Measurements from ENCODE around the gene CYSLTR2. TPM values are rescaled to one million over a fixed set of nuclear protein-coding genes. Genes with fewer than 3 reads are reported as not detected.

Gene CYSLTR2
- total RNA-seq, 1 experiment from 2014 or later, result not detected

DNA sequence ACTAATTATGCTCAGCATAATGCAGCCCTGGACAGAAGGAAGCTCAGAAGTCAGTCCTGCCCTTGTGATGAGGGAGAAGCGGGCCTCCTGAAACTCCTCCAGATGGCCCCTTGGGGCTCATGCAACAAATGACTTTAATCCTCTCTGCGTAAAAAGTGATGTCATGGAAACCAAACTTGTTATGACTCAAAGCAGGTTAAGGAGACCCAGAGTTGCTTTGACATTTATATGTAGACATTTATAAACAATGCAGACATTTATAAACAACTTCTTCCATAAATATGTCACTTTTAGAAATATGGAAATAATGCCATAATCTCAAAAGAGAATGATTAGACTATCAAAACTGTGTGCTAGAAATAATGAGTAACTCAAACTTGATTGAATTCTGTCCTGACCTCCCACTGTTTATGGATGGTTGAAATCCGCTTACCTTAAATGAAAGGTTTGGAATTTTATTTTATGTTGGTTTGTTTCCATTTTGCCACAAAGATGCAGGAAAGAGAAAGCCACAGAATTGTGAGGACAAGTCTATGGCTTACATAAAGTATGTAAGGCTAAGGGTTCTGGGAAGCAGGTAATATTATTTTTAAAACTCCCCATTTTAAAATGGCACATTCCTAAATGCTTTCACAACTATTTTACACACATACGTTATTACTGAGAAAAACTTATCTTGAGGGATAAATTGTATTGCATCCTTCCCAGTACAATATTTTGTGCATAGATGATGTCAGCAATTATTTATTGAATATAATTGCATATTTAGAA is 73.7 kb downstream of the CYSLTR2 start:
- H3K4me2 ChIP-seq (ENCODE audit: low read length), result no peak overlapping the region
- H3K4me1 ChIP-seq (ENCODE audit: insufficient read depth, low read length), result peaks cover 11% of the 10 kb centered on the region
- no peaks in the 10 kb centered on the region for H4K20me1 ChIP-seq (ENCODE audit: low read length)
- no peaks in the 10 kb centered on the region for H3K79me2 ChIP-seq (ENCODE audit: low read length)
- H3K36me3 ChIP-seq (ENCODE audit: low read depth, low read length), result no peaks in the 10 kb centered on the region
- H3K27me3 ChIP-seq (ENCODE audit: low read length), result no peaks in the 10 kb centered on the region
- H3K27ac ChIP-seq (ENCODE audit: low read length), result no peak overlapping the region
- no peaks in the 10 kb centered on the region for H3F3A ChIP-seq (ENCODE audit: low read length, unreplicated experiment)
- H2AFZ ChIP-seq (ENCODE audit: low read length), result no peak overlapping the region
- H3K9me2 ChIP-seq (replicated peaks; ENCODE audit: low read length), result no peaks in the 10 kb centered on the region
- no peaks in the 10 kb centered on the region for H3K9me3 ChIP-seq (ENCODE audit: low read length)
- DNase-seq (no peak), ATAC-seq (no peak)
- intact Hi-C loops (cut with micrococcal nuclease), result no loop called here
- ChIA-PET CTCF (no interaction called here), POLR2A (ENCODE audit: unreplicated experiment) (no interaction called here)
- BruUV-seq (replicated peaks), result no TSS peak
- no peak overlapping the region for H3K9ac ChIP-seq (ENCODE audit: low read length)
- no peak overlapping the region for H3K4me3 ChIP-seq (ENCODE audit: low read length)
- TF ChIP-seq EZH2phosphoT487 (IDR thresholded peaks at IDR 0.05; ENCODE audit: borderline replicate concordance, low read length) (no peak), EZH2 (IDR thresholded peaks at IDR 0.05; ENCODE audit: low read length, unreplicated experiment) (no peak)
- TF ChIP-seq, protein P1, sequence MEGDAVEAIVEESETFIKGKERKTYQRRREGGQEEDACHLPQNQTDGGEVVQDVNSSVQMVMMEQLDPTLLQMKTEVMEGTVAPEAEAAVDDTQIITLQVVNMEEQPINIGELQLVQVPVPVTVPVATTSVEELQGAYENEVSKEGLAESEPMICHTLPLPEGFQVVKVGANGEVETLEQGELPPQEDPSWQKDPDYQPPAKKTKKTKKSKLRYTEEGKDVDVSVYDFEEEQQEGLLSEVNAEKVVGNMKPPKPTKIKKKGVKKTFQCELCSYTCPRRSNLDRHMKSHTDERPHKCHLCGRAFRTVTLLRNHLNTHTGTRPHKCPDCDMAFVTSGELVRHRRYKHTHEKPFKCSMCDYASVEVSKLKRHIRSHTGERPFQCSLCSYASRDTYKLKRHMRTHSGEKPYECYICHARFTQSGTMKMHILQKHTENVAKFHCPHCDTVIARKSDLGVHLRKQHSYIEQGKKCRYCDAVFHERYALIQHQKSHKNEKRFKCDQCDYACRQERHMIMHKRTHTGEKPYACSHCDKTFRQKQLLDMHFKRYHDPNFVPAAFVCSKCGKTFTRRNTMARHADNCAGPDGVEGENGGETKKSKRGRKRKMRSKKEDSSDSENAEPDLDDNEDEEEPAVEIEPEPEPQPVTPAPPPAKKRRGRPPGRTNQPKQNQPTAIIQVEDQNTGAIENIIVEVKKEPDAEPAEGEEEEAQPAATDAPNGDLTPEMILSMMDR (conservative IDR thresholded peaks at IDR 0.05; ENCODE audit: low read depth, low read length), result no peak

DNA sequence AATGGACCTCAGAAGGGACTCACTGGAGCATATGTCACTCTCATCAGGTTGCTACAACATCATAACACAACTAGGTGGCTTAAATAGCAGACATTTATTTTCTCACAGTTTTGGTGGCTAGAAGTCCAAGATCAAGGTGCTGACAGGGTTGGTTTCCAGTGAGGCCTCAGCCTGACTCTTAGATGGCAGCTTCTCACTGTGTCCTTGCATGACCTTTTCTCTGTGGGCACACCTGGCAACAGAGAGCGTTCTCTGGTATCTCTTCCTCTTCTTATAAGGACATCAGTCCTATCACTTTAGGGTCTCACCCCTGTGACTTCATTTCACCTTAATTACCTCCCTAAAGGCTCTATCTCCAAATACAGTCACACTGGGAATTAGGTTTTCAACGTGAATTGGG is 74.5 kb downstream of the CYSLTR2 start:
- no peak overlapping the region for H3K27ac ChIP-seq (ENCODE audit: low read length)
- no peaks in the 10 kb centered on the region for H3K9me2 ChIP-seq (replicated peaks; ENCODE audit: low read length)
- TF ChIP-seq EZH2phosphoT487 (IDR thresholded peaks at IDR 0.05; ENCODE audit: borderline replicate concordance, low read length) (no peak), EZH2 (IDR thresholded peaks at IDR 0.05; ENCODE audit: low read length, unreplicated experiment) (no peak)
- TF ChIP-seq, protein P1 (conservative IDR thresholded peaks at IDR 0.05; ENCODE audit: low read depth, low read length), result no peak
- no peak for ATAC-seq
- no peaks in the 10 kb centered on the region for H3K36me3 ChIP-seq (ENCODE audit: low read depth, low read length)
- H4K20me1 ChIP-seq (ENCODE audit: low read length), result no peaks in the 10 kb centered on the region
- POLR2A ChIA-PET (ENCODE audit: unreplicated experiment), result no interaction called here
- DNase-seq, result no peak
- H3K4me1 ChIP-seq (ENCODE audit: insufficient read depth, low read length), result peaks cover 11% of the 10 kb centered on the region
- H3K79me2 ChIP-seq (ENCODE audit: low read length), result no peaks in the 10 kb centered on the region
- H3K9me3 ChIP-seq (ENCODE audit: low read length), result no peaks in the 10 kb centered on the region
- no peak overlapping the region for H2AFZ ChIP-seq (ENCODE audit: low read length)
- no peak overlapping the region for H3K9ac ChIP-seq (ENCODE audit: low read length)
- BruUV-seq (replicated peaks), result no TSS peak
- no peaks in the 10 kb centered on the region for H3K27me3 ChIP-seq (ENCODE audit: low read length)
- H3F3A ChIP-seq (ENCODE audit: low read length, unreplicated experiment), result no peaks in the 10 kb centered on the region
- no peak overlapping the region for H3K4me2 ChIP-seq (ENCODE audit: low read length)
- H3K4me3 ChIP-seq (ENCODE audit: low read length), result no peak overlapping the region
- CTCF ChIA-PET, result no interaction called here
- intact Hi-C loops (cut with micrococcal nuclease), result no loop called here

DNA sequence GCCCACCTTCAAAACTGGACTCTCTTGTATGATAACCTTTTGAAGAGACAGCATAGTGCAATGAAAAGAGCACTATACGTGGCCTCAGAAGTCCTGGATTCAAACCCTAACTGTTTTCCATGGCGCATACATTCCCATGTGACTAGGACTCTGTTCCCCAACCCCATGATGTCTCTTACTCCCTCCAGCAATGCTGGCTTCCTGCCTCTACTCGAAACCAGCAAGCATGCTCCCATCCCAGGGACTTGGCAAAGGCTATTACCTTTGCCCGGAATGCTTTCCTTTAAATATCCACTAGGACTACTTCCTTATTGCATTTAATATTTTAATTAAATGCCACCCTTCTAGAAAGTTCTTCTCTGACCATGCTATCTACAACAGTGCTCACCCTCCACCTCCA is 75.1 kb downstream of the CYSLTR2 start:
- Histone ChIP-seq H3K4me3 (ENCODE audit: low read length) (no peak overlapping the region), H4K20me1 (ENCODE audit: low read length) (no peaks in the 10 kb centered on the region), H3K36me3 (ENCODE audit: low read depth, low read length) (no peaks in the 10 kb centered on the region), H3K9me2 (replicated peaks; ENCODE audit: low read length) (no peaks in the 10 kb centered on the region), H3K4me1 (ENCODE audit: insufficient read depth, low read length) (peaks cover 11% of the 10 kb centered on the region), H3K27me3 (ENCODE audit: low read length) (no peaks in the 10 kb centered on the region), H2AFZ (ENCODE audit: low read length) (no peak overlapping the region), H3F3A (ENCODE audit: low read length, unreplicated experiment) (no peaks in the 10 kb centered on the region), H3K4me2 (ENCODE audit: low read length) (no peak overlapping the region), H3K79me2 (ENCODE audit: low read length) (no peaks in the 10 kb centered on the region), H3K27ac (ENCODE audit: low read length) (no peak overlapping the region), H3K9ac (ENCODE audit: low read length) (no peak overlapping the region), H3K9me3 (ENCODE audit: low read length) (no peaks in the 10 kb centered on the region)
- CTCF ChIA-PET, result no interaction called here
- POLR2A ChIA-PET (ENCODE audit: unreplicated experiment), result no interaction called here
- no TSS peak for BruUV-seq (replicated peaks)
- intact Hi-C loops (cut with micrococcal nuclease), result no loop called here
- DNase-seq (no peak), ATAC-seq (no peak)
- TF ChIP-seq EZH2phosphoT487 (IDR thresholded peaks at IDR 0.05; ENCODE audit: borderline replicate concordance, low read length) (no peak), EZH2 (IDR thresholded peaks at IDR 0.05; ENCODE audit: low read length, unreplicated experiment) (no peak)
- TF ChIP-seq, protein P1 (conservative IDR thresholded peaks at IDR 0.05; ENCODE audit: low read depth, low read length), result no peak

Data from PC-3 (cell line).